ENCODE results near the gene CACNA1S. TPM values are rescaled to one million over a fixed set of nuclear protein-coding genes. Genes with fewer than 3 reads are reported as not detected.

The CACNA1S gene
- total and polyA plus RNA-seq, 2 of the 13 experiments (the other 11 are each of a cell fraction or from before 2014, with no cell fraction given), result not detected

- TF ChIP-seq REST (IDR thresholded peaks at IDR 0.05; ENCODE audit: borderline replicate concordance in 1 of 2, low read depth in 1 of 2, low read length in 2 of 2) (no peak; a peak in 1 of 4 replicates), ZNF781 (CRISPR knock-in tag; IDR thresholded peaks at IDR 0.05; ENCODE audit: borderline replicate concordance, not compliant biosample characterization) (no peak), ZNF367 (CRISPR knock-in tag; IDR thresholded peaks at IDR 0.05; ENCODE audit: borderline replicate concordance) (no peak), RARA (CRISPR knock-in tag; IDR thresholded peaks at IDR 0.05) (no peak), KDM5B (CRISPR knock-in tag; IDR thresholded peaks at IDR 0.05; ENCODE audit: borderline replicate concordance) (no peak), SAFB2 (CRISPR knock-in tag; IDR thresholded peaks at IDR 0.05; ENCODE audit: borderline replicate concordance, low read depth) (no peak), ZNF850 (CRISPR knock-in tag; conservative IDR thresholded peaks at IDR 0.05) (no peak), GTF2F1 (IDR thresholded peaks at IDR 0.05; ENCODE audit: low read length) (no peak), RFXANK (CRISPR knock-in tag; IDR thresholded peaks at IDR 0.05) (no peak), THAP9 (CRISPR knock-in tag; IDR thresholded peaks at IDR 0.05; ENCODE audit: borderline replicate concordance) (no peak), HNRNPL (IDR thresholded peaks at IDR 0.05; ENCODE audit: low read depth, low read length) (no peak), SMC3 (IDR thresholded peaks at IDR 0.05; ENCODE audit: low read length) (peak; percentile 35; the same call in 1 of the 2 replicates), SP140L (CRISPR knock-in tag; IDR thresholded peaks at IDR 0.05; ENCODE audit: borderline replicate concordance) (no peak), MYC (CRISPR knock-in tag; IDR thresholded peaks at IDR 0.05; ENCODE audit: borderline replicate concordance) (0 out of 2 replicates have a peak, but pooled peaks have one; percentile 1), NR2F2 (IDR thresholded peaks at IDR 0.05; ENCODE audit: borderline replicate concordance, low read depth) (no peak), IRF2 (CRISPR knock-in tag; IDR thresholded peaks at IDR 0.05) (no peak), SMARCC2 (IDR thresholded peaks at IDR 0.05) (no peak), TFAP4 (IDR thresholded peaks at IDR 0.05; ENCODE audit: borderline replicate concordance, low read depth) (no peak), DNMT1 (CRISPR knock-in tag; IDR thresholded peaks at IDR 0.05) (no peak), ZNF816 (CRISPR knock-in tag; IDR thresholded peaks at IDR 0.05; ENCODE audit: borderline replicate concordance) (no peak)
Observed at GRCh38 chr1:201154389-201155165, 42.4 kb upstream of the CACNA1S start, which contains the start of gene TMEM9 (continued).
